Cardiac muscle cell (in vitro differentiated cells and primary cell): ENCODE measurements around the gene CACNA1E. TPM values are rescaled to one million over a fixed set of nuclear protein-coding genes. Genes with fewer than 3 reads are reported as not detected.

Experiments
- DNase-seq, 2 donors: peaks; one replicate each; pipeline versions ENCODE4 v3.0.0 to v3.0.0-alpha.2; 2010 to 2017; ENCODE audit warnings: low read depth in 1 of 2, low spot score in 1 of 2
- H3K27ac ChIP-seq: fragments of 200-600 bp; sonication (generic); 2 replicates; pipeline ENCODE4 v1.5.1; 2016
- H3K27me3 ChIP-seq: fragments of 200-600 bp; sonication (generic); 2 replicates; pipeline ENCODE4 v1.6.0; 2016; ENCODE audit warnings: control low read depth
- H3K36me3 ChIP-seq: fragments of 200-600 bp; sonication (generic); 2 replicates; pipeline ENCODE4 v1.5.1; 2016; ENCODE audit warnings: control low read depth
- H3K4me1 ChIP-seq: fragments of 200-600 bp; sonication (generic); 2 replicates; pipeline ENCODE4 v1.8.1; 2017; ENCODE audit warnings: low read depth, mild to moderate bottlenecking, mixed run types
- H3K4me3 ChIP-seq: fragments of 200-600 bp; sonication (generic); 2 replicates; pipeline ENCODE4 v1.5.1; 2016; ENCODE audit warnings: mild to moderate bottlenecking
- H3K9me3 ChIP-seq: fragments of 200-600 bp; sonication (generic); 2 replicates; pipeline ENCODE4 v1.5.1; 2017; ENCODE audit warnings: low read depth, mild to moderate bottlenecking, control low read depth
- CTCF ChIP-seq: IDR thresholded peaks from 2 replicates; pipeline ENCODE4 v1.5.1; 2012; ENCODE audit warnings: low read depth, mild to moderate bottlenecking, low read length
- polyA plus RNA-seq: library from polyadenylated mRNA; unstranded; fragments of >200 nt; fragmentation: Nextera tagmentation; extraction: Ambion mirVana; gene quantifications from 2 replicates; pipeline ENCODE4 v1.2.1, GENCODE V29; 2016
- total RNA-seq: library from RNA; depleted of rRNA; stranded (reverse); fragments of >200 nt; gene quantifications from 2 replicates; pipeline ENCODE4 v1.2.3, GENCODE V29; 2016

The CACNA1E gene
- total and polyA plus RNA-seq, 2 experiments from 2014 or later = 0.36 TPM; not detected in 1

GRCh38 chr1:181855380-181855779 is 372.1 kb downstream of the CACNA1E start:
- no peak overlapping the region for H3K4me3 ChIP-seq
- DNase-seq = no peak
- H3K27me3 ChIP-seq = no peaks in the 10 kb centered on the region
- no peak for TF ChIP-seq CTCF
- H3K36me3 ChIP-seq = no peaks in the 10 kb centered on the region
- H3K27ac ChIP-seq = no peak overlapping the region
- no peaks in the 10 kb centered on the region for H3K4me1 ChIP-seq
- no peaks in the 10 kb centered on the region for H3K9me3 ChIP-seq
